Measurements from ENCODE around the gene MYL5.
"Not testable (repeated sequence)": the region's sequence is repeated elsewhere in the genome, so short reads cannot be mapped to it uniquely, and the experiment has no call there.

- TF ChIP-seq, protein P1, sequence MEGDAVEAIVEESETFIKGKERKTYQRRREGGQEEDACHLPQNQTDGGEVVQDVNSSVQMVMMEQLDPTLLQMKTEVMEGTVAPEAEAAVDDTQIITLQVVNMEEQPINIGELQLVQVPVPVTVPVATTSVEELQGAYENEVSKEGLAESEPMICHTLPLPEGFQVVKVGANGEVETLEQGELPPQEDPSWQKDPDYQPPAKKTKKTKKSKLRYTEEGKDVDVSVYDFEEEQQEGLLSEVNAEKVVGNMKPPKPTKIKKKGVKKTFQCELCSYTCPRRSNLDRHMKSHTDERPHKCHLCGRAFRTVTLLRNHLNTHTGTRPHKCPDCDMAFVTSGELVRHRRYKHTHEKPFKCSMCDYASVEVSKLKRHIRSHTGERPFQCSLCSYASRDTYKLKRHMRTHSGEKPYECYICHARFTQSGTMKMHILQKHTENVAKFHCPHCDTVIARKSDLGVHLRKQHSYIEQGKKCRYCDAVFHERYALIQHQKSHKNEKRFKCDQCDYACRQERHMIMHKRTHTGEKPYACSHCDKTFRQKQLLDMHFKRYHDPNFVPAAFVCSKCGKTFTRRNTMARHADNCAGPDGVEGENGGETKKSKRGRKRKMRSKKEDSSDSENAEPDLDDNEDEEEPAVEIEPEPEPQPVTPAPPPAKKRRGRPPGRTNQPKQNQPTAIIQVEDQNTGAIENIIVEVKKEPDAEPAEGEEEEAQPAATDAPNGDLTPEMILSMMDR (conservative IDR thresholded peaks at IDR 0.05 in 1 of 2, IDR thresholded peaks at IDR 0.05 in 1 of 2; ENCODE audit: low read depth in 1 of 2, low read length in 2 of 2): not testable (repeated sequence)
- not testable (repeated sequence) for TF ChIP-seq EZH2 (IDR thresholded peaks at IDR 0.05; ENCODE audit: low read length, missing control alignments)
These were observed 56.9 kb downstream of the MYL5 start for GRCh38 chr4:730946-731904.
